Epithelial cell of esophagus (primary cell): ENCODE data around the gene AUH.

Experiments used
- DNase-seq: peaks from one replicate; pipeline ENCODE4 v3.0.0; 2010; ENCODE audit warnings: low read depth
- H3K4me3 ChIP-seq: 2 replicates; pipeline ENCODE4 v1.5.1; 2011; ENCODE audit warnings: mild to moderate bottlenecking, low read length, control low read depth
- TF ChIP-seq, protein P1 (sequence below): IDR thresholded peaks from 2 replicates; pipeline ENCODE4 v1.5.1; 2011; ENCODE audit warnings: low read depth, mild to moderate bottlenecking, low read length, control low read depth, inconsistent platforms; ENCODE audit not compliant: insufficient read depth; ENCODE audit errors: missing control alignments

Gene AUH

DNA sequence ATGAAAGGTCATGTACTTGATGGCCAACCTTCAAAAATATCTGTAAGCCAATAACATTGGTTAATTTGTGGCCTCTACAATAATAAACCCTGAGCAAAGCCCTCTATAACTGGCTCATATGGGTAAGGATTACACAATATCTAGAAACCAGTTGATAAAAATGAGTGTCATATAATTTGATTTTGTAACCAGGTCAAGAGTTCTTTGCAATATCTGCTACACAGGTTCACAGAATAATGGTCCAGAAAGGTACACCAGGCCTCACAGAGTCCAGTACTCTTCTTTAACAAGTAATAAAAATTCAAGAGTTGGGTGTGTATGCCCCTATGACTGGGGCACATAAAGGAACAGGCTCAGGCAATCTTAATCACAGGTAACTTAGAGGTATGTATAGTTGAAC is 95.3 kb downstream of the AUH start:
- TF ChIP-seq, protein P1, sequence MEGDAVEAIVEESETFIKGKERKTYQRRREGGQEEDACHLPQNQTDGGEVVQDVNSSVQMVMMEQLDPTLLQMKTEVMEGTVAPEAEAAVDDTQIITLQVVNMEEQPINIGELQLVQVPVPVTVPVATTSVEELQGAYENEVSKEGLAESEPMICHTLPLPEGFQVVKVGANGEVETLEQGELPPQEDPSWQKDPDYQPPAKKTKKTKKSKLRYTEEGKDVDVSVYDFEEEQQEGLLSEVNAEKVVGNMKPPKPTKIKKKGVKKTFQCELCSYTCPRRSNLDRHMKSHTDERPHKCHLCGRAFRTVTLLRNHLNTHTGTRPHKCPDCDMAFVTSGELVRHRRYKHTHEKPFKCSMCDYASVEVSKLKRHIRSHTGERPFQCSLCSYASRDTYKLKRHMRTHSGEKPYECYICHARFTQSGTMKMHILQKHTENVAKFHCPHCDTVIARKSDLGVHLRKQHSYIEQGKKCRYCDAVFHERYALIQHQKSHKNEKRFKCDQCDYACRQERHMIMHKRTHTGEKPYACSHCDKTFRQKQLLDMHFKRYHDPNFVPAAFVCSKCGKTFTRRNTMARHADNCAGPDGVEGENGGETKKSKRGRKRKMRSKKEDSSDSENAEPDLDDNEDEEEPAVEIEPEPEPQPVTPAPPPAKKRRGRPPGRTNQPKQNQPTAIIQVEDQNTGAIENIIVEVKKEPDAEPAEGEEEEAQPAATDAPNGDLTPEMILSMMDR = no peak
- no peak for DNase-seq
- H3K4me3 ChIP-seq = no peak overlapping the region

DNA sequence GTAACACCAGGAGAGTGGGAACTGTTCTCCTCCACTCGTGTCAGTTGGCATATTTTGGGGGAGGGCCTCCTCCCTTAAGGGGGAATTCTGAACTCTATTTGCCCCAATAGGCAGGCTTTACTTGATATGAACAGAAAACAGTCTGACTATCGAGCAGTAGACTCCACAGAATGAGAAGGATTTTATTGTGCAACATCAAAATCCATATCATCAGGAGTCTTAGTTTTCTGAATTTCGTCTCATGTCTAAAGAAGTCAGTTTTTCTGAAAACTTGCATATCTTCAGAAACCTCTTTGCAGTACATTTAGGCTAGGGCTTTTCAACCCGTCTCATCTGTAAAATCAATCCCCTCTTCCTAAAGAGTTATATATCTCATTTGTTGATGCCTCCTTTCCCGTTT is 96.2 kb downstream of the AUH start:
- TF ChIP-seq, protein P1 = no peak
- no peak overlapping the region for H3K4me3 ChIP-seq
- no peak for DNase-seq

DNA sequence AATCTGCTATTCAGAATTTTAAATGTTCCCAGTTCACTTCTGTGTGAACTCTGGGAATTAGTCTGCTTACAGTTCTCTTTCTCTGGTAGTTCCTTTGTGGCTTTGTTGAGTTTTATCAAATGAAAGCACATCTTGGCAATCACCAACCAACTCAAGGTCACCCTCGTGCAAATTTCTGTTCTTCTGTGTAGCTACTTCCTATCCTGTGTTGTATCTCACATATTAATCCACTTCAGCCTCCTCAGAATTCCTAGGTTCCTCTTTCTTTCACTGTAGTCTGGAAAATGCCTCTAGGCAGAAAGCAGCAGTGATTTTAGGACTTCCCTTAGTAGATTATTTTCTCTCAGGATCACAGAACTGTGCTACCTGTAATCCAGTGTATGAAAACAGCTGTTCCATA is 100.3 kb downstream of the AUH start:
- no peak overlapping the region for H3K4me3 ChIP-seq
- TF ChIP-seq, protein P1 = no peak
- no peak for DNase-seq

DNA sequence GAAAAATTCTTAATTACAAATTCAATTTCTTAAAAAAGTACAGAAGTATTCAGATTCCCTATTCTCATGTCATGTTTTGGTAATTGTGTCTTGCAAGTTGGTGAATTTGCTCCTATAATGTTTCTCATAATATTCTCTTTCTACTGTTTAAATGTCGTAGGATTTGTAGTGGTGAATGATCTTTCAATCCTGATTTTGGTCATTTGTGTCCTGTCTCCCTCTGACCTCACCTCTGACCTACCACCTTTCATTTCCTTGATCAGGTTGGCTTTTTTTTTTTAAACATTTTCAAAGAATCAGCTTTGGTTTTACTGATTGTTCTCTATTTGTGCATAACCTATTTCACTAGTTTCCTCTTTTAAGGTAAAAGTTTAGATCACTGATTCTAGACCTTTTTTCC is 102.6 kb downstream of the AUH start:
- DNase-seq = no peak
- H3K4me3 ChIP-seq = no peak overlapping the region
- TF ChIP-seq, protein P1 = no peak

DNA sequence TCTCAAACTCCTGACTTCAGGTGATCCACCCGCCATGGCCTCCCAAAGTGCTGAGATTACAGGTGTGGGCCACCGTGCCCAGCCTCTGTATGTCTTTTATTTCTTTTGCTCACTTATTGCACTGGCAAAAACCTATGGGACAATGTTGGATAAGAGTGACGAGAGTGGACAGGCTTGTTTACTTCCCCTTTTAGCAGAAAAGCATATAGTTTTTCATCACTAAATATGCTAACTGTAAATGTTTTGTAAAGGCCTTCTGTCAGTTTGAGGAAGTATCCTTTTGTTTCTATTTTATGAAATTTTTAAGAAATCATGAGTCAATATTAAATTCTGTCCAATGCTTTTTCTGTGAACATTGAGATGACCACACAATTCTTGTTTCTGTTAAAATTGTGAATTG is 103.3 kb downstream of the AUH start:
- TF ChIP-seq, protein P1 = no peak
- H3K4me3 ChIP-seq = no peak overlapping the region
- no peak for DNase-seq

DNA sequence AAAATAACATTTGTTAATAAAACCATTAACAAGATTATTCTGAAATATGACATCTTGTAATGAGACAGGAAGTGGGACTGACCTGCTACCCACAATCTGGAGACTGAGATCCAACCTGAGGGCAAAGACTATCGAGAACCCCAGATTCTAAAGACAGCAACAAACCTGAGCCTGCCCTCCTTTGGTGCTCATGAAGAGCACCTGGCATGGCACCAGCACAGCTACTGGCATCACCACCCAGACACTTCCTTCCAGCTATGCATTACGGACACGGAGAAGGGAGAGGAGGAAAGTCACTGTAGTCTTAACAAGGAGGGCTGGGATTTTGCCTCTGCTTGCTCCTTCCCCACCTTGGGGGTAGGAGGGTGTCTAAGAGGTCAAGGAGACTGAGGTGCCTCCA is 105.5 kb downstream of the AUH start:
- TF ChIP-seq, protein P1 = no peak
- no peak overlapping the region for H3K4me3 ChIP-seq
- DNase-seq = no peak

DNA sequence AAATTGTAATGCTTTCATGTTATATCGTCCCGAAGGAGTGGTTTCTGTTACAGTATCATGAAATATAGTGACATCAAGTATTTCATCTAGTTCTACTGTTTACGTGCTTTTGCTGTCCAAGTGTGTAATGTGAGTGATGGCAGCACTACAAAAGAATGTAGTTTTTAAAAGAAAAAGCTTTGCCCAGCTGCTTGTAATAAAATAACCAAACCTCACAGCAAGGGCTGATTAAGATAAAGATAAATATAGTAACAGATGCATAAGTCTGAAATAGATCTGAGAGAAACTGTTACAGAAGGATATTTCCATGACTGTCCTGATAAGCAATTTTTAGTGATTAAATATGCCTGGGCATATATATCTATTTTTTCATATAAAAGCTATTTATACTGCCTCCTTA is 106.4 kb downstream of the AUH start:
- no peak for DNase-seq
- H3K4me3 ChIP-seq = no peak overlapping the region
- TF ChIP-seq, protein P1 = no peak
